Mesenchymal stem cell (in vitro differentiated cells and primary cell): Measurements from ENCODE around the gene TAF3.

Experiments
- DNase-seq: peaks from one replicate; pipeline ENCODE4 v3.0.0-alpha.2; 2013
- H2AFZ ChIP-seq: one replicate; pipeline ENCODE4 v1.6.1; 2013; ENCODE audit warnings: low read depth, mild to moderate bottlenecking, control low read depth, inconsistent platforms, low read length, moderate library complexity
- H2AK5ac ChIP-seq: 2 replicates; pipeline ENCODE4 v1.6.1; 2013; ENCODE audit warnings: low read length, moderate library complexity, mild to moderate bottlenecking, inconsistent platforms; ENCODE audit not compliant: severe bottlenecking
- H2BK120ac ChIP-seq: one replicate; pipeline ENCODE4 v1.6.1; 2013; ENCODE audit warnings: low read depth, mild to moderate bottlenecking, inconsistent platforms, low read length, moderate library complexity
- H2BK12ac ChIP-seq, 2 experiments: one replicate each; pipeline ENCODE4 v1.6.1; 2013; ENCODE audit warnings: inconsistent platforms in 2 of 2, low read length in 2 of 2, mild to moderate bottlenecking in 2 of 2, moderate library complexity in 2 of 2, control low read depth in 1 of 2
- H2BK15ac ChIP-seq: one replicate; pipeline ENCODE4 v1.6.1; 2013; ENCODE audit warnings: mild to moderate bottlenecking, low read depth, inconsistent platforms; ENCODE audit not compliant: poor library complexity, severe bottlenecking
- H2BK5ac ChIP-seq: 2 replicates; pipeline ENCODE4 v1.6.1; 2013; ENCODE audit warnings: low read depth, mild to moderate bottlenecking, low read length, control low read depth, inconsistent platforms; ENCODE audit not compliant: poor library complexity, severe bottlenecking
- H3K14ac ChIP-seq, 2 experiments: one replicate each; pipeline ENCODE4 v1.6.1; 2013; ENCODE audit warnings: inconsistent platforms in 2 of 2, low read length in 2 of 2, control low read depth in 1 of 2, mild to moderate bottlenecking in 1 of 2, moderate library complexity in 1 of 2
- H3K18ac ChIP-seq, 2 experiments: one replicate each; pipeline ENCODE4 v1.6.1; 2013; ENCODE audit warnings: inconsistent platforms in 2 of 2, low read length in 2 of 2, control low read depth in 1 of 2, low read depth in 1 of 2, mild to moderate bottlenecking in 1 of 2
- H3K23ac ChIP-seq, 2 experiments: one replicate each; pipeline ENCODE4 v1.6.1; 2013; ENCODE audit warnings: inconsistent platforms in 2 of 2, low read length in 2 of 2, mild to moderate bottlenecking in 2 of 2, moderate library complexity in 2 of 2, control low read depth in 1 of 2
- H3K27ac ChIP-seq: 2 replicates; pipeline ENCODE4 v1.5.1; 2013; ENCODE audit warnings: mild to moderate bottlenecking, moderate library complexity, low read length, control low read depth, inconsistent platforms; ENCODE audit not compliant: poor library complexity, severe bottlenecking
- H3K27me3 ChIP-seq, 2 experiments: 2 replicates each; pipeline versions ENCODE4 v1.6.1 to v1.7.0; 2013; ENCODE audit warnings: low read length in 2 of 2, mild to moderate bottlenecking in 2 of 2, moderate library complexity in 2 of 2, control low read depth in 1 of 2, inconsistent platforms in 1 of 2; ENCODE audit not compliant: control insufficient read depth in 1 of 2, insufficient read depth in 1 of 2
- H3K36me3 ChIP-seq, 2 experiments: 2 replicates each; pipeline versions ENCODE4 v1.6.1 to v1.7.0; 2013; ENCODE audit warnings: low read length in 2 of 2, control low read depth in 1 of 2, inconsistent platforms in 1 of 2, low read depth in 1 of 2, mild to moderate bottlenecking in 1 of 2; ENCODE audit not compliant: insufficient read depth in 2 of 2, control insufficient read depth in 1 of 2
- H3K4ac ChIP-seq, 2 experiments: one replicate each; pipeline ENCODE4 v1.6.1; 2013; ENCODE audit warnings: inconsistent platforms in 2 of 2, low read length in 2 of 2, mild to moderate bottlenecking in 2 of 2, moderate library complexity in 2 of 2, control low read depth in 1 of 2, low read depth in 1 of 2
- H3K4me1 ChIP-seq: 2 replicates; pipeline ENCODE4 v1.6.1; 2013; ENCODE audit warnings: low read depth, low read length, control low read depth; ENCODE audit not compliant: control insufficient read depth, insufficient read depth
- H3K4me2 ChIP-seq: 2 replicates; pipeline ENCODE4 v1.6.1; 2013; ENCODE audit warnings: low read length, mild to moderate bottlenecking, inconsistent platforms; ENCODE audit not compliant: poor library complexity, severe bottlenecking
- H3K4me3 ChIP-seq, 2 experiments: 2 replicates each; pipeline versions ENCODE4 v1.5.1 to v1.7.0; 2013; ENCODE audit warnings: low read length in 2 of 2, mild to moderate bottlenecking in 2 of 2, control low read depth in 1 of 2, low read depth in 1 of 2; ENCODE audit not compliant: insufficient read depth in 1 of 2
- H3K79me1 ChIP-seq: replicated peaks from 2 replicates; pipeline ENCODE4 v1.6.1; 2013; ENCODE audit warnings: mild to moderate bottlenecking, control low read depth, low read length, inconsistent platforms; ENCODE audit not compliant: poor library complexity, severe bottlenecking
- H3K9ac ChIP-seq: 2 replicates; pipeline ENCODE4 v1.7.0; 2013; ENCODE audit warnings: mild to moderate bottlenecking, low read length, moderate library complexity
- H3K9me3 ChIP-seq: 2 replicates; pipeline ENCODE4 v1.7.0; 2013; ENCODE audit warnings: mild to moderate bottlenecking, low read length; ENCODE audit not compliant: control insufficient read depth
- H4K8ac ChIP-seq: one replicate; pipeline ENCODE4 v1.6.1; 2013; ENCODE audit warnings: inconsistent platforms, mild to moderate bottlenecking, low read length, moderate library complexity
- H4K91ac ChIP-seq: one replicate; pipeline ENCODE4 v1.6.1; 2013; ENCODE audit warnings: mild to moderate bottlenecking, low read length, inconsistent platforms
- WGBS: methylation state at CpG from one replicate; pipeline ENCODE4 v1.1.7; 2013; ENCODE audit warnings: mixed read lengths; 5-methylcytosine and 5-hydroxymethylcytosine counted together

TAF3 gene

DNA sequence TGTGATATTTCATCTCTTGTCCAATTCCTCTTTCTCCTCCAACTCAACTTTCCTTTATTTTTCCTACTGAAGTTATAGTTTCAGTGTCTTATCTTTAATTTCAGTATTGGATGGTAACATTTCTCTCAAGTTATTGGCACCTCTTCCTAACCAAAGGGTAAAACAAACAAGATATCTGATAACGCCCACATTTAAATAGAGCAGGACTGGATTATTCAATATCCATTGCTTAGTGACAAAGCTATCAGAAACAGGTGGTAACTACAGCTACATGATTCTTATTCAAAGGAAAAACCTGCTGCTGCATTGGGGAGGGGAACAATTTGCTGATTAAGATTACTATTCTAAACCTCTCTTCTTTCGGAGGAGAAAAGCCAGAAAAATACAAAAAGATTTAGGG, 87.8 kb downstream of the TAF3 start:
- no peak overlapping the region for H2AFZ ChIP-seq
- no peak overlapping the region for H2BK12ac ChIP-seq
- no peak overlapping the region for H2AK5ac ChIP-seq
- no peak overlapping the region for H2BK120ac ChIP-seq
- H3K4me2 ChIP-seq = no peak overlapping the region
- H3K27ac ChIP-seq = no peak overlapping the region
- no peak for DNase-seq
- no peaks in the 10 kb centered on the region for H3K27me3 ChIP-seq
- H4K91ac ChIP-seq = no peak overlapping the region
- H3K9ac ChIP-seq = no peak overlapping the region
- H3K14ac ChIP-seq = no peak overlapping the region
- no peak overlapping the region for H3K23ac ChIP-seq
- no peak overlapping the region for H2BK15ac ChIP-seq
- no peaks in the 10 kb centered on the region for H3K36me3 ChIP-seq
- H3K4me3 ChIP-seq = no peak overlapping the region
- no peak overlapping the region for H3K4ac ChIP-seq
- no peaks in the 10 kb centered on the region for H3K9me3 ChIP-seq
- peaks cover 36% of the 10 kb centered on the region for H3K79me1 ChIP-seq
- no peaks in the 10 kb centered on the region for H3K4me1 ChIP-seq
- no peak overlapping the region for H4K8ac ChIP-seq
- H3K18ac ChIP-seq = no peak overlapping the region
- no peak overlapping the region for H2BK5ac ChIP-seq
- no CpG with 5 or more reads among the region's 2 CpGs for WGBS

DNA sequence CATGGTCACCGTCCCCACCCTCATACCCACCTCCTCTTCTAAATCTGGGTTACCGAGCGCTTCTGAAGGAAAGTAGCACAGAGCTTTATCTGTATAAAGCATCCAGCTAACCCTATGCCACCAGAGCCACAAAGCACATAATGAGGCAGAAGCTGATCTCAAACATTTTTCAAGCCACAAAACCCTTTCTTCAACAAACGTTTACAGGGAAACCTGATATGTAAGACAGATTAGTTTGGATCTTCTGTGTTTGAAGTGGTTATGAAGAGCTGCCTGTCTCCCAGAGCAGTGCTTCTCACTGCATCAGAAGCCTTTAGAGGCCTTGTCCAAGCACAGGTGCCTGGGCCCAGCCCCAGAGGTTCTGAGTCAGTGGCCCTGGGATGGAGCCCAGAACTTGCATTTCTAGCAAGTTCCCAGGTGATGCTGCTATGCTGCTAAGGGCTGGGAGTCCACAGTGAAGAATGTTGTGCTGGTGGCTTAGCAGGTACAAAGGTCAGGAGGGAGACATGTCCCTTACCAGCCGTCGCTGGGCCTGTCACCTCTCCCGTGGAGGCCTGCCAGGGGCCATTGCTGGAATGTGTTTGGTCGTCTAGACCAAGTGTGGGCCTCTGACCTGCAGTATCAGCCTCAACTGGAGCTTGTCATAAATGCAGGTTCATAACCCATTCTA, 90.4 kb downstream of the TAF3 start:
- H3K4me3 ChIP-seq = no peak overlapping the region
- H3K79me1 ChIP-seq = peaks cover 35% of the 10 kb centered on the region
- no peak overlapping the region for H3K23ac ChIP-seq
- no peak overlapping the region for H2BK15ac ChIP-seq
- no peak overlapping the region for H4K8ac ChIP-seq
- no peaks in the 10 kb centered on the region for H3K4me1 ChIP-seq
- no peak overlapping the region for H3K4me2 ChIP-seq
- no peak overlapping the region for H2BK120ac ChIP-seq
- H3K36me3 ChIP-seq = no peaks in the 10 kb centered on the region
- no peak overlapping the region for H3K9ac ChIP-seq
- no peak overlapping the region for H4K91ac ChIP-seq
- H2BK5ac ChIP-seq = no peak overlapping the region
- no peak overlapping the region for H3K18ac ChIP-seq
- no peak overlapping the region for H2BK12ac ChIP-seq
- no peak overlapping the region for H3K4ac ChIP-seq
- no peak overlapping the region for H2AFZ ChIP-seq
- no peaks in the 10 kb centered on the region for H3K27me3 ChIP-seq
- DNase-seq = no peak
- no peak overlapping the region for H3K27ac ChIP-seq
- no peak overlapping the region for H2AK5ac ChIP-seq
- H3K9me3 ChIP-seq = no peaks in the 10 kb centered on the region
- no peak overlapping the region for H3K14ac ChIP-seq
- 92% methylated on average over 8 of the region's 8 CpGs for WGBS

- no peaks in the 10 kb centered on the region for H3K9me3 ChIP-seq
- no peak overlapping the region for H3K27ac ChIP-seq
- H2BK5ac ChIP-seq = no peak overlapping the region
- H3K4me2 ChIP-seq = no peak overlapping the region
- no peaks in the 10 kb centered on the region for H3K4me1 ChIP-seq
- H3K18ac ChIP-seq = no peak overlapping the region
- H3K4me3 ChIP-seq = no peak overlapping the region
- no peak overlapping the region for H3K23ac ChIP-seq
- DNase-seq = no peak
- H3K36me3 ChIP-seq = no peaks in the 10 kb centered on the region
- no peak overlapping the region for H2AK5ac ChIP-seq
- H4K91ac ChIP-seq = no peak overlapping the region
- H3K27me3 ChIP-seq = no peaks in the 10 kb centered on the region
- no peak overlapping the region for H3K4ac ChIP-seq
- H3K79me1 ChIP-seq = peaks cover 35% of the 10 kb centered on the region
- H2BK120ac ChIP-seq = no peak overlapping the region
- H4K8ac ChIP-seq = no peak overlapping the region
- WGBS = 89% methylated on average over 2 of the region's 3 CpGs
- no peak overlapping the region for H3K14ac ChIP-seq
- H3K9ac ChIP-seq = no peak overlapping the region
- no peak overlapping the region for H2BK12ac ChIP-seq
- no peak overlapping the region for H2BK15ac ChIP-seq
- H2AFZ ChIP-seq = no peak overlapping the region
Observed at GRCh38 chr10:7913126-7913872, 95.0 kb downstream of the TAF3 start.

DNA sequence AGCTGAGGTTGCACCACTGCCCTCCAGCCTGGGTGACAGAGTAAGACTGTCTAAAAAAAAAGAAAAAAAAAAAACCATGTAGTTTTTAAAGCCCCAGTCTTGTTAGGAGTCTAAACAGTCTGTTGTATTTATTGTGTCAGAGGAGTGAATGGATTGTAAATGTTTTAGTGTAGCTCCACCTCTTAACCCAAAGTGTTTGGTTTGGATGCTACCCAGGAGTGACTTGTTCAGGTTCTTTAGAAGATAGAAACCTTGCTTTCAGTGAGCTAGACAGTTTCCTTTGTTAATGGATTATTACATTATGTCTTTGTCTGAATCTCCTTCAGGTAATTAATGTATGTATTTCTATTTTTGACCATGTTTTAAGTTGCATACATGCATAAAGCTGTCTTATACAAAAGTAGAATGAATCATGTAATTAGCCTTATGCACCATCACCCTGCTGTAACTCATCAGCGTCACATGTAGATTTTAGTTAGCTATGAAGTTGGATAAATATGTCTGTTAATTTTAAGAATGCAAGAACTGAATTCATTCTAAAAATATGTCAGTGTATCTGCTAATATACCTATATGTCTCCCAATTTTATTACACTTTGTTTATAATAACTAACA, 97.7 kb downstream of the TAF3 start:
- Histone ChIP-seq H2BK12ac (no peak overlapping the region), H2BK5ac (no peak overlapping the region), H3K4me1 (no peaks in the 10 kb centered on the region), H3K4ac (no peak overlapping the region), H4K91ac (no peak overlapping the region), H3K36me3 (no peaks in the 10 kb centered on the region), H3K27me3 (no peaks in the 10 kb centered on the region), H3K23ac (no peak overlapping the region), H2BK15ac (no peak overlapping the region), H2AK5ac (no peak overlapping the region), H3K79me1 (peaks cover 35% of the 10 kb centered on the region), H4K8ac (no peak overlapping the region), H3K9me3 (no peaks in the 10 kb centered on the region), H3K9ac (no peak overlapping the region), H2BK120ac (no peak overlapping the region), H2AFZ (no peak overlapping the region), H3K14ac (no peak overlapping the region), H3K4me3 (no peak overlapping the region), H3K18ac (no peak overlapping the region), H3K4me2 (no peak overlapping the region), H3K27ac (no peak overlapping the region)
- whole genome bisulfite sequencing = no CpG with 5 or more reads among the region's 1 CpG
- DNase-seq = peak; percentile 26
